IPS-18c (cell line): ENCODE measurements around the gene GOSR1.
"Not testable (repeated sequence)": the region's sequence is repeated elsewhere in the genome, so short reads cannot be mapped to it uniquely, and the experiment has no call there.

ENCODE experiments used
- H3K4me3 ChIP-seq: 2 replicates; pipeline ENCODE4 v1.7.0; 2013; ENCODE audit warnings: low read depth, mild to moderate bottlenecking, low read length, moderate library complexity; ENCODE audit not compliant: insufficient read depth
- H3K9me3 ChIP-seq: one replicate; pipeline ENCODE4 v1.6.1; 2013; ENCODE audit warnings: mild to moderate bottlenecking, low read length, moderate library complexity; ENCODE audit not compliant: control insufficient read depth, insufficient read depth

Gene GOSR1

GRCh38 chr17:30477083-30477773, at the start of gene GOSR1:
Gene GOSR1, plus strand, starts transcription at chr17:30477408. Its CDS starts 26 bp downstream, at chr17:30477434.
- peak within 1 kb of the TSS; percentile 99 for H3K4me3 ChIP-seq
- no peaks in the 10 kb centered on the region for H3K9me3 ChIP-seq

DNA sequence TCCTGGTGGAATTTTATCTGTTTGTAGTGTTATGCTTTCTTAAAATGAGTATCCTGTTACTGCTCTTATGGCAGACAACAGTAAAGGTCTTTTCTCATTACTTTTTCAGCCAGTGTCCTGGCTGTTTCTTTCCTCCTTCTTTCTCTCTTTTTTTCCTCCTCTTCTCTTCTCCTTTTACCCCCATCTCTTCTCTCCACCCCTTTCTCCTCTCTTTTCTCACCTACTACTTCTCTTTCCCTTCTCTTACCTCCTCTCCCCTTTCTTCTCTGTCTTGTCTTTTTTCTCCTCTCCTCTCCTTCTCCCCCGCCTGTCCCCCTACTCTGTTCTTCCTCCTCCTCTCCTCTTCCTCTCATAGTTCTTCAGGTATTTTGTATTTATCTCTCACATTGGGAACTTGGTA, 49.6 kb upstream of the GOSR1 start:
- no peaks in the 10 kb centered on the region for H3K9me3 ChIP-seq
- no peak overlapping the region for H3K4me3 ChIP-seq

GRCh38 chr17:30429155-30429554, 48.1 kb upstream of the GOSR1 start:
- no peak overlapping the region for H3K4me3 ChIP-seq
- H3K9me3 ChIP-seq = no peaks in the 10 kb centered on the region

- H3K9me3 ChIP-seq = no peaks in the 10 kb centered on the region
These were observed 43.7 kb upstream of the GOSR1 start for GRCh38 chr17:30433514-30433913.

DNA sequence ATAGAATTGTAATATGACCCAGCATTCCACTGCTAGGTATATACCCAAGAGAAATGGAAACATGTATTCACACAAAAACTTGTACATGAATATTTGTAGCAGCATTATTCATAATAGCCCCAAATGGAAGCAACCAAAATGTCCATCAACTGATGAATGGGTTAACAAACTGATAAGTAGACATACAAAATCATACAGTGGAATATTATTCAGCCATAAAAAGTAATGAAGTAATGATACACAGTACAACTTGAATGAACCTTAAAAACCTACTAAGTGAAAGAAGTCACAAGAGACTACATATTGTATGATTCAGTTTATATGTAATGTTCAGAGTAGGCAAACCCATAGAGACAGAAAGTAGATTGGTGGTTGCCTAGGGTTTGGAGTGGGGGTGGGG, 40.5 kb upstream of the GOSR1 start:
- Histone ChIP-seq H3K4me3 (no peak overlapping the region), H3K9me3 (no peaks in the 10 kb centered on the region)

More at GRCh38 chr17:30433514-30433913, 43.7 kb upstream of the GOSR1 start:
- H3K4me3 ChIP-seq = no peak overlapping the region

- Histone ChIP-seq H3K4me3 (no peak overlapping the region), H3K9me3 (no peaks in the 10 kb centered on the region)
These were observed 33.5 kb upstream of the GOSR1 start for GRCh38 chr17:30443721-30444120.

GRCh38 chr17:30446640-30447039, 30.6 kb upstream of the GOSR1 start:
- not testable (repeated sequence) for H3K4me3 ChIP-seq, H3K9me3 ChIP-seq

GRCh38 chr17:30449480-30449879, 27.7 kb upstream of the GOSR1 start:
- Histone ChIP-seq H3K9me3 (peaks cover 4% of the 10 kb centered on the region), H3K4me3 (no peak overlapping the region)

GRCh38 chr17:30450125-30451027, 26.8 kb upstream of the GOSR1 start:
- H3K4me3 ChIP-seq = no peak overlapping the region
- H3K9me3 ChIP-seq = peaks cover 4% of the 10 kb centered on the region

GRCh38 chr17:30454635-30455034, 22.6 kb upstream of the GOSR1 start:
- Histone ChIP-seq H3K9me3 (peaks cover 4% of the 10 kb centered on the region), H3K4me3 (no peak overlapping the region)

DNA sequence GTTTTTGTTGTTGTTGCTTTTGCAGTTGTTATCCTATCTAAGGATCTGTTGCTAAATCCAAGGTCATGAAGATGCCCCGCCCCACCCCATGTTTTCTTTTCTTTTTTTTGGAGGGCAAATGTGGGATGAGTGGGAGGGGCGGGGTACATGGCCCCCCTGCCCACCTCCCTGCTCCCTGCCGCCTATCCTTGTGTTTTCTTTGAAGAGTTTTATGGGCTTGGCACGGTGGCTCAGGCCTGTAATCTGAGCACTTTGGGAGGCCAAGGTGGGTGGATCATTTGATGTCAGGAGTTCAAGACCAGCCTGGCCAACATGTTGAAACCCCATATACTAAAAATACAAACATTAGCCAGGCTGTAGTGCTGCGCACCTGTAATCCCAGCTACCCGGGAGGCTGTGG, 18.8 kb upstream of the GOSR1 start:
- Histone ChIP-seq H3K9me3 (peaks cover 4% of the 10 kb centered on the region), H3K4me3 (no peak overlapping the region)

DNA sequence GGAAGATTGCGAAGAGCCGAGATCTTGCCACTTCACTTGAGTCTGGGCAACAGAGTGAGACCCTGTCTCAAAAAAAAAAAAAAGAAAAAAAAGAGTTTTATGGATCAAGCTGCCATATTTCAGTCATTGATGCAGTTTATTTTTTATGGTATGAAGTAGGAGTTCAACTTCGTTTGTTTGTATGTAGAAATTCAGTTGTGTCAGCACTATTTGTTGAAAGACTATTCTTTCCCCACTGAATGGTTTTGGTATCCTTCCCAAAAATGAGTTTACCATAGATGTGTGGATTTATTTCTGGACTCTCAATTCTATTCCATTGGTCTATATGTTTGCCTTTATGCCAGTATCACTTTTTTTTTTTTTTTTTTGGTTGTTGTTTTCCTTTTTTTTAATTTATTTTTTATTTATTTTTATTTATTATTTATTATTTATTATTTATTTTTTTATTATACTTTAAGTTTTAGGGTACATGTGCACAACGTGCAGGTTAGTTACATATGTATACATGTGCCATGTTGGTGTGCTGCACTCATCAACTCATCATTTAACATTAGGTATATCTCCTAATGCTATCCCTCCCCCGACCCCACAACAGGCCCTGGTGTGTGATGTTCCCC, 18.3 kb upstream of the GOSR1 start:
- H3K4me3 ChIP-seq, H3K9me3 ChIP-seq: not testable (repeated sequence)

- Histone ChIP-seq H3K4me3 (no peak overlapping the region), H3K9me3 (no peaks in the 10 kb centered on the region)
These were observed 8.7 kb upstream of the GOSR1 start for GRCh38 chr17:30468465-30468864.

GRCh38 chr17:30472238-30472890, 4.8 kb upstream of the GOSR1 start:
- H3K9me3 ChIP-seq = no peaks in the 10 kb centered on the region
- no peak overlapping the region for H3K4me3 ChIP-seq

DNA sequence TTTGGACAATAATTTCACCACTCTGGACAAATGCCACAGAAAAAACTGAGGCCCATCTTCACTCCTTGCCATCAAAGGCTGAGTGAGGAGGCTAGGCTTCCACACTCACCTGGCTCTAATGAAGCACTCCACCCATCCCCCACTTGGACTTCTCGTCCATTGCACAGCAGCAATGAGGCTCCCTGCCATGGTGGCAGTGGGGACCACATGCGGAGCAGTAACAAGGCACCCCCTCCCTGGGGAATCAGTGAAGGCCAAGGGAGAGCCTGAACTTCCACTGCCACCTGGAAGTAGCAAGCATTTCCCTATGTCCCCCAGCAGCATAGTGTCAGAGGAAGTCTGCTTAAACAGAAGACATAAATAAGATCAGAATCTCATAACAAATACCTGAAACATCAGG, 2.0 kb upstream of the GOSR1 start:
- H3K4me3 ChIP-seq = no peak overlapping the region
- no peaks in the 10 kb centered on the region for H3K9me3 ChIP-seq

GRCh38 chr17:30476726-30477082, 504 bp upstream of the GOSR1 start:
- peak overlapping the region; percentile 99; the same call in 1 of the 2 replicates for H3K4me3 ChIP-seq

DNA sequence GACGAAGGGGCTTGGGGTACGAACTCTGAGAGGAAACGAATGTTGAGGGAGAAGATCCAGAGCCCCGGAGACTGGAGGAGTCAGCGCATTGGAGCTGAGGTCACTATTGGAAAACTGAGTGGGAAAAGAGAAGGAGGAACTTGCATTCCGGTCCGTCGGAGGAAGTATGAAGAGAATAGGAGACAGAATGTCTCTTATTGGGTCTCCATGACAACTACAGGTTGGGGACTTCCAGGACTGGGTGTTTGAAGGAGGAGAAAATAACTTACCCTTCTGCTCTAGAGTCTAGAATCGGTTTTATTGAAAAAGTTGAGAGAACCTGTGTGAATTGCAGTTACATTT, 537 bp downstream of the GOSR1 start:
- H3K4me3 ChIP-seq = peak overlapping the region; percentile 99

More at GRCh38 chr17:30476726-30477082, 504 bp upstream of the GOSR1 start:
- no peaks in the 10 kb centered on the region for H3K9me3 ChIP-seq

More for the DNA sequence above, 537 bp downstream of the GOSR1 start:
- H3K9me3 ChIP-seq = no peaks in the 10 kb centered on the region
